ENCODE results near the gene TTC36.

DNA sequence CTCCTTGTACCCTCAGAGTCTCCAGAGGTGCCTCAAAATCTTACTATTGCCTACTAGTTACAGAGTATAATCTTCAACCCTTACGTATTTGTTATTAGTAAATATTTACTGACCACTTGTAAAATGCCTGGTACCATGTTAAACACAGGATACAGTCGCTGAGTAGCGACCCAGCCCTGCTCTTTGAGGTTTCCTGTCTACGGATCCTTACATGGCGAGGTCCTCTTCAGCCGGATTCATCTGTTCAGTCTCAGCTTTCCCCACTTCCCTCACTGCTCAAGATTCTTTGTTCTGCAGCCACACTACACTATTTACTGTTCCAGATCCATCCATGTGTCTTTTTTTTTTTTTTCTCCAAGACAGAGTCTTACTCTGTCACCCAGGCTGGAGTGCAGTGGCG lies 13.2 kb upstream of the TTC36 start:
- no peak for TF ChIP-seq SRF (IDR thresholded peaks at IDR 0.05; ENCODE audit: low read depth in 2 of 2, low read length in 2 of 2)
- no peak for TF ChIP-seq BRCA1 (IDR thresholded peaks at IDR 0.05; ENCODE audit: low read depth, low read length)
- TF ChIP-seq, protein P1, sequence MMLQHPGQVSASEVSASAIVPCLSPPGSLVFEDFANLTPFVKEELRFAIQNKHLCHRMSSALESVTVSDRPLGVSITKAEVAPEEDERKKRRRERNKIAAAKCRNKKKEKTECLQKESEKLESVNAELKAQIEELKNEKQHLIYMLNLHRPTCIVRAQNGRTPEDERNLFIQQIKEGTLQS (IDR thresholded peaks at IDR 0.05; ENCODE audit: borderline replicate concordance, extremely low read depth, low read depth, low read length): no peak
- TF ChIP-seq POLR2A (IDR thresholded peaks at IDR 0.05; ENCODE audit: low read depth, low read length): no peak
- no peak for TF ChIP-seq CHD1 (IDR thresholded peaks at IDR 0.05; ENCODE audit: low read depth, low read length)
- no peak for TF ChIP-seq EZH2 (IDR thresholded peaks at IDR 0.05; ENCODE audit: borderline replicate concordance, control insufficient read depth, low read depth, low read length)
- no peak for TF ChIP-seq NFYB (IDR thresholded peaks at IDR 0.05; ENCODE audit: insufficient read depth, low read depth, low read length)
- TF ChIP-seq, protein P2, sequence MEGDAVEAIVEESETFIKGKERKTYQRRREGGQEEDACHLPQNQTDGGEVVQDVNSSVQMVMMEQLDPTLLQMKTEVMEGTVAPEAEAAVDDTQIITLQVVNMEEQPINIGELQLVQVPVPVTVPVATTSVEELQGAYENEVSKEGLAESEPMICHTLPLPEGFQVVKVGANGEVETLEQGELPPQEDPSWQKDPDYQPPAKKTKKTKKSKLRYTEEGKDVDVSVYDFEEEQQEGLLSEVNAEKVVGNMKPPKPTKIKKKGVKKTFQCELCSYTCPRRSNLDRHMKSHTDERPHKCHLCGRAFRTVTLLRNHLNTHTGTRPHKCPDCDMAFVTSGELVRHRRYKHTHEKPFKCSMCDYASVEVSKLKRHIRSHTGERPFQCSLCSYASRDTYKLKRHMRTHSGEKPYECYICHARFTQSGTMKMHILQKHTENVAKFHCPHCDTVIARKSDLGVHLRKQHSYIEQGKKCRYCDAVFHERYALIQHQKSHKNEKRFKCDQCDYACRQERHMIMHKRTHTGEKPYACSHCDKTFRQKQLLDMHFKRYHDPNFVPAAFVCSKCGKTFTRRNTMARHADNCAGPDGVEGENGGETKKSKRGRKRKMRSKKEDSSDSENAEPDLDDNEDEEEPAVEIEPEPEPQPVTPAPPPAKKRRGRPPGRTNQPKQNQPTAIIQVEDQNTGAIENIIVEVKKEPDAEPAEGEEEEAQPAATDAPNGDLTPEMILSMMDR (IDR thresholded peaks at IDR 0.05 in 2 of 3, conservative IDR thresholded peaks at IDR 0.05 in 1 of 3; ENCODE audit: control insufficient read depth in 2 of 3, extremely low read depth in 1 of 3, insufficient read depth in 1 of 3, low read depth in 3 of 3, low read length in 3 of 3): no peak

Measured in GM12878 (cell line).